ENCODE results near the gene DMD. TPM values are rescaled to one million over a fixed set of nuclear protein-coding genes. Genes with fewer than 3 reads are reported as not detected.

DMD gene
- total RNA-seq, 1 donor from 2014 or later: 23.9 TPM

GRCh38 chrX:31223817-31224216, 1987.5 kb downstream of the DMD start:
- no peak overlapping the region for H3K4me3 Mint-ChIP-seq (ENCODE audit: low read depth)
- H3K27ac Mint-ChIP-seq: no peak overlapping the region
- no peak for TF ChIP-seq CTCF (IDR thresholded peaks at IDR 0.05; ENCODE audit: unreplicated experiment)
- no peak for DNase-seq (ENCODE audit: low spot score, unreplicated experiment)
- H3K9me3 Mint-ChIP-seq (ENCODE audit: low read depth): peaks cover 5% of the 10 kb centered on the region
- H3K36me3 Mint-ChIP-seq (ENCODE audit: insufficient read depth): peaks cover 4% of the 10 kb centered on the region
- H3K27me3 Mint-ChIP-seq: no peaks in the 10 kb centered on the region
- no peaks in the 10 kb centered on the region for H3K4me1 Mint-ChIP-seq (ENCODE audit: low read depth)

DNA sequence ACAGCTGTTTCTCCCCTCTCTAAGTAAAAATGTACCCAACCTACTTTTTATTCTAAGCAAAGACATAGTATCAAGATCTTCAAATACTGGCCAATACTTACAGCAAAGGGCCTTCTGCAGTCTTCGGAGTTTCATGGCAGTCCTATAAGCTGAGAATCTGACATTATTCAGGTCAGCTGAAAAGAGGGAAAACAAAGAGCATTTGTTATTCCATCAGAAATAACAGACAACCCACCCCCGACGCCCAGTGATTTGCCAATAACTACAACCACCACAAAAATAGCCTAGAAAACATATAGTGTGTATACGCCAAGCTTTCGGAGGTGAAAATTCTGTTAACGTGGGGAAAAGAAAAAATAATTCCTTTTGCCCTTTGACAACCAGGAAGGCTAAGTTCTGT, 1988.4 kb downstream of the DMD start:
- Mint-ChIP-seq H3K27ac (no peak overlapping the region), H3K9me3 (ENCODE audit: low read depth) (peaks cover 5% of the 10 kb centered on the region), H3K36me3 (ENCODE audit: insufficient read depth) (peaks cover 2% of the 10 kb centered on the region), H3K27me3 (no peaks in the 10 kb centered on the region), H3K4me1 (ENCODE audit: low read depth) (no peaks in the 10 kb centered on the region), H3K4me3 (ENCODE audit: low read depth) (no peak overlapping the region)
- DNase-seq (ENCODE audit: low spot score, unreplicated experiment): no peak
- TF ChIP-seq CTCF (IDR thresholded peaks at IDR 0.05; ENCODE audit: unreplicated experiment): no peak

GRCh38 chrX:31219174-31219573, 1992.2 kb downstream of the DMD start:
- Mint-ChIP-seq H3K27me3 (no peaks in the 10 kb centered on the region), H3K4me3 (ENCODE audit: low read depth) (no peak overlapping the region), H3K27ac (no peak overlapping the region), H3K9me3 (ENCODE audit: low read depth) (peaks cover 10% of the 10 kb centered on the region), H3K4me1 (ENCODE audit: low read depth) (no peaks in the 10 kb centered on the region), H3K36me3 (ENCODE audit: insufficient read depth) (peaks cover 3% of the 10 kb centered on the region)
- DNase-seq (ENCODE audit: low spot score, unreplicated experiment): no peak
- TF ChIP-seq CTCF (IDR thresholded peaks at IDR 0.05; ENCODE audit: unreplicated experiment): no peak

DNA sequence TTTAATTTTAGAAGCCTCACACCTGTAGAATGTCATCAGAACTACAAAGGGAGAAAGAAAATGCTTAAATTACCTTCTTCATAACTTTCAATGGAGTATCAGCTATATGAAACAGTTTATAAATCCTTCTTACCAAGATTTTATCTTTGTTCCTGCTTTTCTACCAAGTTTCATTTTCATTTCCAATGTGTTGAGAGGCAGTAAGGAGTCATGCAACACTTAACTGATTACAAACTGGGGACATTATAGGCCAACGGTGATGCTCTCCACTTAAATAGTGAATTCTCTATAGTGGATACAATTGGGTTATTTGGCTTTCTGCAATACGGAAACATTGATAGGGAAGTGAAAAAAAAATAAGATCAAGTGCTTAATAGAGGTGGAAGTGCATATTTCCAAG, 1994.3 kb downstream of the DMD start:
- Mint-ChIP-seq H3K36me3 (ENCODE audit: insufficient read depth) (peaks cover 3% of the 10 kb centered on the region), H3K9me3 (ENCODE audit: low read depth) (peaks cover 12% of the 10 kb centered on the region), H3K4me1 (ENCODE audit: low read depth) (no peaks in the 10 kb centered on the region), H3K4me3 (ENCODE audit: low read depth) (no peak overlapping the region), H3K27me3 (no peaks in the 10 kb centered on the region), H3K27ac (no peak overlapping the region)
- no peak for DNase-seq (ENCODE audit: low spot score, unreplicated experiment)
- no peak for TF ChIP-seq CTCF (IDR thresholded peaks at IDR 0.05; ENCODE audit: unreplicated experiment)

DNA sequence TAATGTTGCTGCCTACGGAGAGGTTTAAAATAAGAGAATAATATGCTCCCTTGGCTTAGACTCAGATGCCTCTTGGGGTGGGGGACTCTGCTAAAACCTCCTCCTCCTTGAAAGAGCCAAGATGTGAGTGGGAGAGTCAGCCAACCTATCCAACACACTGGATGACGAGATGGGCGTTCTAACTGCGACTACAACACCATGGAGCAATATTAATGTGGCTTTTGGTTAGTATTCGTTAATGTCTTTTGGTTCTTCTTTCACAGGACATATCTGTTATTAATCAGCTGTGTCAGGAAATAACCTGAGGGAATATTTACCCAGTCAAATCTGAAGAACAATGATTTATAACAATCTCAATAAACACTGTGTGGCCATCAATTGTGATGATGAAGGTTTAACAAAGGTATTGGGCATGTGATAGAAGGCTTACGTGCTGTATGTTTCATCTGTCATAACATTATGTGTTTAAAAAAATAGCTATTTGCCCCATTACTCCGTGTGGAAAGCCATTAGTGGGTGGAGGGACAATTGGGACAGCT, 1996.0 kb downstream of the DMD start:
- DNase-seq (ENCODE audit: low spot score, unreplicated experiment): no peak
- H3K4me1 Mint-ChIP-seq (ENCODE audit: low read depth): peaks cover 1% of the 10 kb centered on the region
- no peaks in the 10 kb centered on the region for H3K27me3 Mint-ChIP-seq
- H3K4me3 Mint-ChIP-seq (ENCODE audit: low read depth): no peak overlapping the region
- TF ChIP-seq CTCF (IDR thresholded peaks at IDR 0.05; ENCODE audit: unreplicated experiment): no peak
- peaks cover 3% of the 10 kb centered on the region for H3K36me3 Mint-ChIP-seq (ENCODE audit: insufficient read depth)
- H3K27ac Mint-ChIP-seq: no peak overlapping the region
- peaks cover 12% of the 10 kb centered on the region for H3K9me3 Mint-ChIP-seq (ENCODE audit: low read depth)
